WTC11 (cell line): Measurements from ENCODE around the gene CXCL17. TPM values are rescaled to one million over a fixed set of nuclear protein-coding genes. Genes with fewer than 3 reads are reported as not detected.

Experiments used
- ATAC-seq: fragments of 200-7000 bp; cut with Tn5 transposase; 2 replicates; pipeline ENCODE4 v1.10.0; 2021; ENCODE audit warnings: mild to moderate bottlenecking, moderate library complexity
- CTCF ChIA-PET: fragments of 300-600 bp; sonication (Branson Sonifier 250); formaldehyde crosslinking; loops from one replicate; lab custom pipeline; 2021; ENCODE audit warnings: antibody characterized with exemption; lab: Charles Lee
- POLR2A ChIA-PET: fragments of 350-600 bp; sonication (Branson Sonifier 250); formaldehyde crosslinking; loops from one replicate; lab custom pipeline; 2021; ENCODE audit warnings: antibody characterized with exemption; lab: Charles Lee
- DNase-seq: peaks from one replicate; pipeline ENCODE4 v3.0.0; 2021; ENCODE audit warnings: low spot score
- H3K27ac Mint-ChIP-seq: 2 replicates; pipeline ENCODE4 v1.8.0; 2021; ENCODE audit warnings: mixed read lengths
- H3K27me3 Mint-ChIP-seq: 2 replicates; pipeline ENCODE4 v1.8.0; 2021; ENCODE audit warnings: low read depth, mild to moderate bottlenecking, moderate library complexity, mixed read lengths
- H3K36me3 Mint-ChIP-seq: 2 replicates; pipeline ENCODE4 v1.8.0; 2021; ENCODE audit warnings: mixed read lengths
- H3K4me1 Mint-ChIP-seq: 2 replicates; pipeline ENCODE4 v1.8.0; 2022; ENCODE audit warnings: mixed read lengths
- H3K4me3 Mint-ChIP-seq: 2 replicates; pipeline ENCODE4 v1.8.0; 2021; ENCODE audit warnings: mild to moderate bottlenecking, moderate library complexity, mixed read lengths
- H3K9me3 Mint-ChIP-seq: 2 replicates; pipeline ENCODE4 v1.8.0; 2021; ENCODE audit warnings: mixed read lengths
- CREB1 ChIP-seq: sonication (generic); formaldehyde crosslinking; IDR thresholded peaks from 2 replicates; pipeline ENCODE4 v1.8.0; 2023; ENCODE audit warnings: mild to moderate bottlenecking, missing genetic modification reagents
- ETV6 ChIP-seq: sonication (generic); formaldehyde crosslinking; IDR thresholded peaks from 2 replicates; pipeline ENCODE4 v1.8.1; 2022; ENCODE audit warnings: mild to moderate bottlenecking, missing genetic modification reagents
- FOXJ3 ChIP-seq: sonication (generic); formaldehyde crosslinking; IDR thresholded peaks from 2 replicates; pipeline ENCODE4 v1.9.0; 2021; ENCODE audit warnings: missing genetic modification reagents, mild to moderate bottlenecking, borderline replicate concordance
- FOXK1 ChIP-seq: sonication (generic); formaldehyde crosslinking; IDR thresholded peaks from 2 replicates; pipeline ENCODE4 v1.8.0; 2022; ENCODE audit warnings: mild to moderate bottlenecking, moderate library complexity, missing genetic modification reagents
- HMGA2 ChIP-seq: fragments of 250-450 bp; sonication (Bioruptor Pico); IDR thresholded peaks from 2 replicates; pipeline ENCODE4 v1.4.0; 2021; ENCODE audit warnings: mild to moderate bottlenecking, moderate library complexity
- JAZF1 ChIP-seq: fragments of 250-450 bp; sonication (Bioruptor Pico); IDR thresholded peaks from 2 replicates; pipeline ENCODE4 v1.9.0; 2021; ENCODE audit warnings: moderate library complexity, mild to moderate bottlenecking, inconsistent platforms
- KAT7 ChIP-seq: sonication (generic); formaldehyde crosslinking; IDR thresholded peaks from 2 replicates; pipeline ENCODE4 v1.8.1; 2023; ENCODE audit warnings: missing genetic modification reagents, mild to moderate bottlenecking, borderline replicate concordance
- NR2C2 ChIP-seq: sonication (generic); formaldehyde crosslinking; IDR thresholded peaks from 2 replicates; pipeline ENCODE4 v1.8.0; 2022; ENCODE audit warnings: mild to moderate bottlenecking, missing genetic modification reagents
- NR3C1 ChIP-seq: sonication (generic); formaldehyde crosslinking; conservative IDR thresholded peaks from 2 replicates; pipeline ENCODE4 v1.8.1; 2023; ENCODE audit warnings: low read depth, mild to moderate bottlenecking, missing genetic modification reagents
- OVOL2 ChIP-seq: fragments of 250-450 bp; sonication (Bioruptor Pico); IDR thresholded peaks from 2 replicates; pipeline ENCODE4 v1.9.0; 2021; ENCODE audit warnings: mild to moderate bottlenecking, borderline replicate concordance
- SP1 ChIP-seq: sonication (generic); formaldehyde crosslinking; conservative IDR thresholded peaks from 2 replicates; pipeline ENCODE4 v1.8.1; 2022; ENCODE audit warnings: missing genetic modification reagents
- ZNF416 ChIP-seq: fragments of 250-450 bp; sonication (Bioruptor Pico); IDR thresholded peaks from 2 replicates; pipeline ENCODE4 v1.9.0; 2021; ENCODE audit warnings: mild to moderate bottlenecking, inconsistent platforms
- ZNF423 ChIP-seq: fragments of 250-450 bp; sonication (Bioruptor Pico); IDR thresholded peaks from 2 replicates; pipeline ENCODE4 v2.1.2; 2022; ENCODE audit warnings: mild to moderate bottlenecking, moderate library complexity
- total RNA-seq: library from RNA; stranded (reverse); gene quantifications from 3 replicates; pipeline ENCODE4 v1.2.3, GENCODE V29; 2021
- TF ChIP-seq, protein P1 (sequence below): sonication (generic); formaldehyde crosslinking; IDR thresholded peaks from 2 replicates; pipeline ENCODE4 v1.8.1; 2023; ENCODE audit warnings: mild to moderate bottlenecking, moderate library complexity, missing genetic modification reagents
- TF ChIP-seq, protein P2 (sequence below): sonication (generic); formaldehyde crosslinking; IDR thresholded peaks from 2 replicates; pipeline ENCODE4 v1.8.1; 2023; ENCODE audit warnings: mild to moderate bottlenecking, missing genetic modification reagents
- TF ChIP-seq, protein P3 (sequence below): sonication (generic); formaldehyde crosslinking; IDR thresholded peaks from 2 replicates; pipeline ENCODE4 v1.8.0; 2022; ENCODE audit warnings: mild to moderate bottlenecking, missing genetic modification reagents
- TF ChIP-seq, protein P4 (sequence below): fragments of 250-450 bp; sonication (Bioruptor Pico); IDR thresholded peaks from 2 replicates; pipeline ENCODE4 v1.9.0; 2021; ENCODE audit warnings: mild to moderate bottlenecking
- TF ChIP-seq, protein P5 (sequence below): fragments of 250-450 bp; sonication (Bioruptor Pico); IDR thresholded peaks from 2 replicates; pipeline ENCODE4 v1.8.0; 2021; ENCODE audit warnings: mild to moderate bottlenecking

Gene CXCL17
- total RNA-seq, 1 experiment from 2014 or later = not detected

DNA sequence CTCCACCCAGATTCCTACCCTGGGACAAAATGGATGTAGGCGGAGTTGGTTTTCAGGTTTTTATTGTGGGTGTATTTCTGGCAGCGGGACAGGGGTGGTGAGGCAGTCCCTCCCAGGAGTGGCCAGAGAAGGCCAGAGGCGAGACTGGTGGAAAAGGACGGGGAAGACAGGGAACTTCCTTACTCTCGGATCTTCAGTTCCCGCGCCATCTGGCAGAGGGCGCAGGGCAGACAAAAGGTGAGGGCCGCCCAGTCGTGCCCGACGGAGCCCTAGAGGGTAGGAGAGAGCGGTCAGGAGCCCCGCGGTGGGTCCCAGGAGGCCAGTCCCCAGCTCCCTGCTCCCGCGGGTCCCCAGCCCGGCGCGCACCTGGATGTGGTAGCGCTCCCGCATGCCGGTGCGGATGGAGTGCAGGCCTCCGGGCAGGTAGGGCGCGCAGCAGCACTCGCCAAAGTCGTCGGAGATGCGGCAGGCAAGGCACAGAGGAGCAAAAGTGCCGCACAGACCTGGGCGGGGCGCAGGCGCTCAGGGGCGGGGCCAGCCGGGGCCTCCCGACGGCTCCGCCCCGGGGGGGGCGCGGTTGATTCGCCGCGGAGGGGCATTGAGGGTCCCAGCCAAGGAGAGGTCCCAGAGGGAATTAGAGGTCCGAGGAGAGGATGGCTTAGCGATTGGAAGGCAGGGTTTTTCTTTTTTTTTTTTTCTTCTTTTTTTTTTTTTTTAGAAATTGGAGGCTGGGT lies 55.6 kb downstream of the CXCL17 start (continued):
- TF ChIP-seq, protein P1, sequence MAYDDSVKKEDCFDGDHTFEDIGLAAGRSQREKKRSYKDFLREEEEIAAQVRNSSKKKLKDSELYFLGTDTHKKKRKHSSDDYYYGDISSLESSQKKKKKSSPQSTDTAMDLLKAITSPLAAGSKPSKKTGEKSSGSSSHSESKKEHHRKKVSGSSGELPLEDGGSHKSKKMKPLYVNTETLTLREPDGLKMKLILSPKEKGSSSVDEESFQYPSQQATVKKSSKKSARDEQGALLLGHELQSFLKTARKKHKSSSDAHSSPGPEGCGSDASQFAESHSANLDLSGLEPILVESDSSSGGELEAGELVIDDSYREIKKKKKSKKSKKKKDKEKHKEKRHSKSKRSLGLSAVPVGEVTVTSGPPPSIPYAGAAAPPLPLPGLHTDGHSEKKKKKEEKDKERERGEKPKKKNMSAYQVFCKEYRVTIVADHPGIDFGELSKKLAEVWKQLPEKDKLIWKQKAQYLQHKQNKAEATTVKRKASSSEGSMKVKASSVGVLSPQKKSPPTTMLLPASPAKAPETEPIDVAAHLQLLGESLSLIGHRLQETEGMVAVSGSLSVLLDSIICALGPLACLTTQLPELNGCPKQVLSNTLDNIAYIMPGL (CRISPR knock-in tag) = peak; percentile 83
- TF ChIP-seq ETV6 (CRISPR knock-in tag) = 0 out of 2 replicates have a peak, but pooled peaks have one; percentile 21
- TF ChIP-seq NR3C1 (CRISPR knock-in tag) = no peak
- no peak for TF ChIP-seq HMGA2 (CRISPR knock-in tag)
- TF ChIP-seq OVOL2 = no peak
- TF ChIP-seq, protein P2, sequence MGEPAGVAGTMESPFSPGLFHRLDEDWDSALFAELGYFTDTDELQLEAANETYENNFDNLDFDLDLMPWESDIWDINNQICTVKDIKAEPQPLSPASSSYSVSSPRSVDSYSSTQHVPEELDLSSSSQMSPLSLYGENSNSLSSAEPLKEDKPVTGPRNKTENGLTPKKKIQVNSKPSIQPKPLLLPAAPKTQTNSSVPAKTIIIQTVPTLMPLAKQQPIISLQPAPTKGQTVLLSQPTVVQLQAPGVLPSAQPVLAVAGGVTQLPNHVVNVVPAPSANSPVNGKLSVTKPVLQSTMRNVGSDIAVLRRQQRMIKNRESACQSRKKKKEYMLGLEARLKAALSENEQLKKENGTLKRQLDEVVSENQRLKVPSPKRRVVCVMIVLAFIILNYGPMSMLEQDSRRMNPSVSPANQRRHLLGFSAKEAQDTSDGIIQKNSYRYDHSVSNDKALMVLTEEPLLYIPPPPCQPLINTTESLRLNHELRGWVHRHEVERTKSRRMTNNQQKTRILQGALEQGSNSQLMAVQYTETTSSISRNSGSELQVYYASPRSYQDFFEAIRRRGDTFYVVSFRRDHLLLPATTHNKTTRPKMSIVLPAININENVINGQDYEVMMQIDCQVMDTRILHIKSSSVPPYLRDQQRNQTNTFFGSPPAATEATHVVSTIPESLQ = no peak
- peak; percentile 75; the same call in 1 of the 2 replicates for TF ChIP-seq SP1 (CRISPR knock-in tag)
- TF ChIP-seq, protein P3, sequence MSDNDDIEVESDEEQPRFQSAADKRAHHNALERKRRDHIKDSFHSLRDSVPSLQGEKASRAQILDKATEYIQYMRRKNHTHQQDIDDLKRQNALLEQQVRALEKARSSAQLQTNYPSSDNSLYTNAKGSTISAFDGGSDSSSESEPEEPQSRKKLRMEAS (CRISPR knock-in tag) = peak; percentile 48
- TF ChIP-seq, protein P4, sequence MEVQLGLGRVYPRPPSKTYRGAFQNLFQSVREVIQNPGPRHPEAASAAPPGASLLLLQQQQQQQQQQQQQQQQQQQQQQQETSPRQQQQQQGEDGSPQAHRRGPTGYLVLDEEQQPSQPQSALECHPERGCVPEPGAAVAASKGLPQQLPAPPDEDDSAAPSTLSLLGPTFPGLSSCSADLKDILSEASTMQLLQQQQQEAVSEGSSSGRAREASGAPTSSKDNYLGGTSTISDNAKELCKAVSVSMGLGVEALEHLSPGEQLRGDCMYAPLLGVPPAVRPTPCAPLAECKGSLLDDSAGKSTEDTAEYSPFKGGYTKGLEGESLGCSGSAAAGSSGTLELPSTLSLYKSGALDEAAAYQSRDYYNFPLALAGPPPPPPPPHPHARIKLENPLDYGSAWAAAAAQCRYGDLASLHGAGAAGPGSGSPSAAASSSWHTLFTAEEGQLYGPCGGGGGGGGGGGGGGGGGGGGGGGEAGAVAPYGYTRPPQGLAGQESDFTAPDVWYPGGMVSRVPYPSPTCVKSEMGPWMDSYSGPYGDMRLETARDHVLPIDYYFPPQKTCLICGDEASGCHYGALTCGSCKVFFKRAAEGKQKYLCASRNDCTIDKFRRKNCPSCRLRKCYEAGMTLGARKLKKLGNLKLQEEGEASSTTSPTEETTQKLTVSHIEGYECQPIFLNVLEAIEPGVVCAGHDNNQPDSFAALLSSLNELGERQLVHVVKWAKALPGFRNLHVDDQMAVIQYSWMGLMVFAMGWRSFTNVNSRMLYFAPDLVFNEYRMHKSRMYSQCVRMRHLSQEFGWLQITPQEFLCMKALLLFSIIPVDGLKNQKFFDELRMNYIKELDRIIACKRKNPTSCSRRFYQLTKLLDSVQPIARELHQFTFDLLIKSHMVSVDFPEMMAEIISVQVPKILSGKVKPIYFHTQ = no peak
- no peak for TF ChIP-seq KAT7 (CRISPR knock-in tag)

DNA sequence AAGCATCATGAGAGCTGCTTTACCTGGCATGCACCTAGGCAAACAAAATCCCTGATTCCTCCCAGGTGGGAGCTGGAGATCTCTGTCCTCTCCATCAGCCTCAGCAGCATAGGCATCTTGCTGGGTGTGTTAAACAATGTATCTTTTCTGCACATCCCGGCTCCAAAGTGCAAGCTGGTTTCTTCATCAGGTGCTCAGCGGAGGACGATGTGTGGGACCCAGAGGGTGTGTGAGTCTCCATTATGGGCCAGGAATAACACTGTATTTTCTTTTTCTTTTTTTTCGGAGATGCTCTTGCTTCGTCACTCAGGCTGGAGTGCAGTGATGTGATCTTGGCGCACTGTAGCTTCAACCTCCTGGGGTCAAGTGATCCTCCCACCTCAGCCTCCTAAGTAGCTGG lies 62.6 kb downstream of the CXCL17 start:
- TF ChIP-seq JAZF1 = no peak
- TF ChIP-seq FOXK1 = no peak
- no peak for TF ChIP-seq NR2C2 (CRISPR knock-in tag)
- no peak for TF ChIP-seq CREB1 (CRISPR knock-in tag)
- no peak for TF ChIP-seq ETV6 (CRISPR knock-in tag)
- TF ChIP-seq ZNF416 = no peak
- TF ChIP-seq ZNF423 (CRISPR knock-in tag) = no peak
- no peak for TF ChIP-seq FOXJ3 (CRISPR knock-in tag)
- TF ChIP-seq, protein P5, sequence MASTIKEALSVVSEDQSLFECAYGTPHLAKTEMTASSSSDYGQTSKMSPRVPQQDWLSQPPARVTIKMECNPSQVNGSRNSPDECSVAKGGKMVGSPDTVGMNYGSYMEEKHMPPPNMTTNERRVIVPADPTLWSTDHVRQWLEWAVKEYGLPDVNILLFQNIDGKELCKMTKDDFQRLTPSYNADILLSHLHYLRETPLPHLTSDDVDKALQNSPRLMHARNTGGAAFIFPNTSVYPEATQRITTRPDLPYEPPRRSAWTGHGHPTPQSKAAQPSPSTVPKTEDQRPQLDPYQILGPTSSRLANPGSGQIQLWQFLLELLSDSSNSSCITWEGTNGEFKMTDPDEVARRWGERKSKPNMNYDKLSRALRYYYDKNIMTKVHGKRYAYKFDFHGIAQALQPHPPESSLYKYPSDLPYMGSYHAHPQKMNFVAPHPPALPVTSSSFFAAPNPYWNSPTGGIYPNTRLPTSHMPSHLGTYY (CRISPR knock-in tag) = no peak
- TF ChIP-seq, protein P3 (CRISPR knock-in tag) = no peak
- no peaks in the 10 kb centered on the region for H3K9me3 Mint-ChIP-seq
- ChIA-PET CTCF (interaction anchor here (0.9 to 3.1 kb wide), 8 partner anchors 8 to 60 kb away, joined by 3 to 12 read pairs (median 4); no protein-coding TSS in a partner anchor), POLR2A (no interaction called here)
- no peak overlapping the region for H3K27ac Mint-ChIP-seq
- H3K4me3 Mint-ChIP-seq = no peak overlapping the region
- no peak for ATAC-seq
- H3K4me1 Mint-ChIP-seq = peaks cover 10% of the 10 kb centered on the region
- no peak for DNase-seq
- peaks cover 5% of the 10 kb centered on the region; the same call in 1 of the 2 replicates for H3K36me3 Mint-ChIP-seq
- peaks cover 21% of the 10 kb centered on the region for H3K27me3 Mint-ChIP-seq

Other genes starting within 250 kb of the CXCL17 start
- gene DEDD2, start 225.3 kb downstream of the CXCL17 start, total RNA-seq = 37.7 to 42.0 TPM (median 39.2 TPM) in 3 replicates
- 16.1 to 18.3 TPM (median 16.4 TPM) in 3 replicates for gene ZNF526, start 222.6 kb downstream of the CXCL17 start, total RNA-seq
- gene GSK3A, start 200.3 kb downstream of the CXCL17 start, total RNA-seq = 49.8 to 50.8 TPM (median 49.9 TPM) in 3 replicates
- 65.4 to 67.6 TPM (median 65.9 TPM) in 3 replicates for gene ERF, start 187.8 kb downstream of the CXCL17 start, total RNA-seq
- gene CIC, start 173.7 kb downstream of the CXCL17 start, total RNA-seq = 53.0 to 58.5 TPM (median 55.8 TPM) in 3 replicates
- gene PRR19, start 140.8 kb downstream of the CXCL17 start, total RNA-seq = 3.6 to 5.0 TPM (median 3.7 TPM) in 3 replicates
- gene PAFAH1B3, start 140.3 kb downstream of the CXCL17 start, total RNA-seq = 118 to 126 TPM (median 119 TPM) in 3 replicates
- gene TMEM145, start 129.6 kb downstream of the CXCL17 start, total RNA-seq = 6.9 to 7.1 TPM (median 7.0 TPM) in 3 replicates
- gene MEGF8, start 117.3 kb downstream of the CXCL17 start, total RNA-seq = 42.1 to 51.7 TPM (median 51.6 TPM) in 3 replicates
- 9.6 to 14.8 TPM (median 11.5 TPM) in 3 replicates for gene CNFN, start 52.6 kb downstream of the CXCL17 start, total RNA-seq
- 10.2 to 11.7 TPM (median 11.5 TPM) in 3 replicates for gene LIPE, start 15.6 kb downstream of the CXCL17 start, total RNA-seq
- 0.82 to 2.0 TPM (median 1.2 TPM) in 3 replicates for gene CEACAM1, start 85.5 kb upstream of the CXCL17 start, total RNA-seq
- not detected in 3 replicates for gene CEACAM8, start 152.0 kb upstream of the CXCL17 start, total RNA-seq